ENCODE data around the gene GNGT2. TPM values are rescaled to one million over a fixed set of nuclear protein-coding genes. Genes with fewer than 3 reads are reported as not detected.
A peak's percentile ranks its signal among the peaks of the same experiment; 100 is the strongest.

Gene GNGT2
- polyA plus RNA-seq, 1 of the 3 experiments (the other 2 are of a cell fraction): 11.0 TPM

DNA sequence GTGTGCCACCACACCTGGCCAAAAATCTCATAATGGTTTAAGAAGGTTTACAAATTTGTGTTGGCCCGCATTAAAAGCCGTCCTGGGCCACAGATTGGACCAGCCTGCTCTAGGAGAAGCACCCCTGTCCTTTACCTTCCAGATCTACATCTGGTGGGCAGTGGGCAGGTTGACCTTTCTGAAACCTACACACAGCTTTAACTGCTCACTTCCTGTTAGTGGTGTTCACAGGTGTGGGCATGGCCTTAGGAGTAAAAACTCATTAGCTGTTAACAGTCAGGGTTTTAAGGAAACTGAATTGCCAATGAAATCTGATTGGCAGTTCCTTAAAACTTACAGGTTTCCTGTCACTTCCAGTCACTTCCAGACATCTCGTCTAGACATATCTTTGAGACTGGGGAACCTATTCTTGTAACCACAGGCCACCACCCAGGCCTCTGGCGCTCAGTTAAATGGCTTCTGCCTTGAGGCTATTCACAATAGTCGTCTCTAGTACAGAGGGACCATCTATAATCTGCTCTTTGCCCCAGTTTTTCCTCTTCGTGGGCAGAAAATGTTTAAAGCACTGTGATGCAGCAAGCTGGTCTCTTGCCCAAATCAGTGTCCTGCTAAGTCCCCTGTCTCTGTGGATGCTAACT lies 29.3 kb downstream of the GNGT2 start:
- Histone ChIP-seq H3K36me3 (replicated peaks in 1 of 2; ENCODE audit: control insufficient read depth in 1 of 2, insufficient read depth in 2 of 2, low read length in 1 of 2) (no peaks in the 10 kb centered on the region), H3K79me2 (ENCODE audit: insufficient read depth) (no peaks in the 10 kb centered on the region), H3K4me1 (ENCODE audit: control insufficient read depth in 1 of 2, insufficient read depth in 2 of 2, low read depth in 1 of 2, low read length in 1 of 2) (no peaks in the 10 kb centered on the region), H3K27ac (ENCODE audit: low read depth in 2 of 2, low read length in 1 of 2) (no peak overlapping the region), H4K20me1 (ENCODE audit: insufficient read depth) (no peaks in the 10 kb centered on the region), H2AFZ (ENCODE audit: low read depth) (no peak overlapping the region), H3K4me2 (no peak overlapping the region), H3K9me3 (peaks cover 9% of the 10 kb centered on the region; the same call in 1 of the 2 replicates), H3K4me3 (ENCODE audit: low read depth in 2 of 2, low read length in 1 of 2) (no peak overlapping the region), H3F3A (replicated peaks; ENCODE audit: insufficient read depth) (no peaks in the 10 kb centered on the region), H3K27me3 (ENCODE audit: insufficient read depth) (peaks cover 46% of the 10 kb centered on the region; the same call in 1 of the 2 replicates), H3K9ac (no peak overlapping the region), H3K9me2 (no peaks in the 10 kb centered on the region)
- TF ChIP-seq, protein P1, sequence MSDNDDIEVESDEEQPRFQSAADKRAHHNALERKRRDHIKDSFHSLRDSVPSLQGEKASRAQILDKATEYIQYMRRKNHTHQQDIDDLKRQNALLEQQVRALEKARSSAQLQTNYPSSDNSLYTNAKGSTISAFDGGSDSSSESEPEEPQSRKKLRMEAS (IDR thresholded peaks at IDR 0.05; ENCODE audit: low read depth): no peak
- TF ChIP-seq POLR2AphosphoS5 (IDR thresholded peaks at IDR 0.05; ENCODE audit: low read depth, low read length) (no peak), GATA2 (CRISPR knock-in tag; IDR thresholded peaks at IDR 0.05) (no peak)
- no peak for DNase-seq
- ChIA-PET POLR2A (no interaction called here), CTCF (interaction anchor here (0.7 to 7.3 kb wide), 17 partner anchors 8 to 112 kb away, joined by 3 to 100 read pairs (median 7); partner anchors contain the start of gene PHOSPHO1)
- 29% methylated on average over 6 of the region's 6 CpGs for WGBS (ENCODE audit: low lambda C conversion rate)

DNA sequence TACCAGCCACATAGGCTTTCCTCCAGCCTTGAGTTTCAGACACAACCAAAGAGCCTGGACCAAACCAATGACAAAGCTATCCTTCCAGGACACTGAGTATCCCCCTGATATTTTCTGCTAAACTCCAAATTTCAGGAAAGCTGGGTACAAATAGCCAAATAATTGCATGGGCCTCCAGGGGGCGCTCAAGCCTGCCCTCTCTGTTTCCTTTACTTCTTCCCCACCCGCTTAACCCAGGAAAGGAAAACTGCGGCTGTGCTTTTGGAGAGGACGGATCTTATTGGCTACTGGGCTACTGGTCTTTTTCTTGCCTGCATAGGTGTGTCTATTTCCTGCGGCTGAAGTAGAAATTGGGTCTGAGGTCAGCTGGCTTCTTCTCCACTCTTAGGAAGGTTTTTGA lies 30.1 kb downstream of the GNGT2 start:
- 6% methylated on average over 5 of the region's 5 CpGs for WGBS (ENCODE audit: low lambda C conversion rate)
- ChIA-PET POLR2A (no interaction called here), CTCF (interaction anchor here (0.6 to 7.3 kb wide), 26 partner anchors 9 to 502 kb away, joined by 3 to 100 read pairs (median 5); partner anchors contain the start of gene PHOSPHO1)
- Histone ChIP-seq H3K4me1 (ENCODE audit: control insufficient read depth in 1 of 2, insufficient read depth in 2 of 2, low read depth in 1 of 2, low read length in 1 of 2) (no peaks in the 10 kb centered on the region), H3K9ac (no peak overlapping the region), H2AFZ (ENCODE audit: low read depth) (no peak overlapping the region), H3K79me2 (ENCODE audit: insufficient read depth) (no peaks in the 10 kb centered on the region), H3K4me2 (no peak overlapping the region), H3F3A (replicated peaks; ENCODE audit: insufficient read depth) (no peaks in the 10 kb centered on the region), H3K4me3 (ENCODE audit: low read depth in 2 of 2, low read length in 1 of 2) (peak overlapping the region in 1 of 2 experiments; percentile 9; a peak in 1 of 4 replicates), H3K27ac (ENCODE audit: low read depth in 2 of 2, low read length in 1 of 2) (no peak overlapping the region), H3K36me3 (replicated peaks in 1 of 2; ENCODE audit: control insufficient read depth in 1 of 2, insufficient read depth in 2 of 2, low read length in 1 of 2) (no peaks in the 10 kb centered on the region), H3K9me3 (peaks cover 12% of the 10 kb centered on the region; the same call in 1 of the 2 replicates), H3K27me3 (ENCODE audit: insufficient read depth) (peaks cover 55% of the 10 kb centered on the region; the same call in 1 of the 2 replicates), H3K9me2 (no peaks in the 10 kb centered on the region), H4K20me1 (ENCODE audit: insufficient read depth) (no peaks in the 10 kb centered on the region)
- peak; percentile 78 for DNase-seq
- TF ChIP-seq MEF2A (IDR thresholded peaks at IDR 0.05; ENCODE audit: borderline replicate concordance, low read depth) (no peak), SMC3 (IDR thresholded peaks at IDR 0.05; ENCODE audit: low read depth, low read length) (peak; percentile 68), FOSL2 (IDR thresholded peaks at IDR 0.05; ENCODE audit: borderline replicate concordance, low read depth) (no peak), JUND (IDR thresholded peaks at IDR 0.05) (no peak), ELF1 (IDR thresholded peaks at IDR 0.05) (no peak), EZH2phosphoT487 (IDR thresholded peaks at IDR 0.05; ENCODE audit: borderline replicate concordance, low read depth) (no peak), GABPA (IDR thresholded peaks at IDR 0.05; ENCODE audit: low read depth) (peak; percentile 37; the same call in 1 of the 2 replicates), MXI1 (IDR thresholded peaks at IDR 0.05; ENCODE audit: low read depth, low read length) (no peak), RXRA (IDR thresholded peaks at IDR 0.05; ENCODE audit: borderline replicate concordance, low read depth) (no peak), FOXM1 (IDR thresholded peaks at IDR 0.05; ENCODE audit: low read depth) (no peak), RAD21 (IDR thresholded peaks at IDR 0.05; ENCODE audit: low read length) (peak; percentile 82), YY1 (IDR thresholded peaks at IDR 0.05; ENCODE audit: low read depth) (no peak), TEAD4 (IDR thresholded peaks at IDR 0.05; ENCODE audit: borderline replicate concordance, insufficient read depth) (no peak)
- TF ChIP-seq, protein P2, sequence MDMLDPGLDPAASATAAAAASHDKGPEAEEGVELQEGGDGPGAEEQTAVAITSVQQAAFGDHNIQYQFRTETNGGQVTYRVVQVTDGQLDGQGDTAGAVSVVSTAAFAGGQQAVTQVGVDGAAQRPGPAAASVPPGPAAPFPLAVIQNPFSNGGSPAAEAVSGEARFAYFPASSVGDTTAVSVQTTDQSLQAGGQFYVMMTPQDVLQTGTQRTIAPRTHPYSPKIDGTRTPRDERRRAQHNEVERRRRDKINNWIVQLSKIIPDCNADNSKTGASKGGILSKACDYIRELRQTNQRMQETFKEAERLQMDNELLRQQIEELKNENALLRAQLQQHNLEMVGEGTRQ (IDR thresholded peaks at IDR 0.05; ENCODE audit: borderline replicate concordance, low read depth, low read length): no peak
- TF ChIP-seq, protein P3, sequence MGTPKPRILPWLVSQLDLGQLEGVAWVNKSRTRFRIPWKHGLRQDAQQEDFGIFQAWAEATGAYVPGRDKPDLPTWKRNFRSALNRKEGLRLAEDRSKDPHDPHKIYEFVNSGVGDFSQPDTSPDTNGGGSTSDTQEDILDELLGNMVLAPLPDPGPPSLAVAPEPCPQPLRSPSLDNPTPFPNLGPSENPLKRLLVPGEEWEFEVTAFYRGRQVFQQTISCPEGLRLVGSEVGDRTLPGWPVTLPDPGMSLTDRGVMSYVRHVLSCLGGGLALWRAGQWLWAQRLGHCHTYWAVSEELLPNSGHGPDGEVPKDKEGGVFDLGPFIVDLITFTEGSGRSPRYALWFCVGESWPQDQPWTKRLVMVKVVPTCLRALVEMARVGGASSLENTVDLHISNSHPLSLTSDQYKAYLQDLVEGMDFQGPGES (IDR thresholded peaks at IDR 0.05; ENCODE audit: low read depth, low read length): no peak
- TF ChIP-seq, protein P4, sequence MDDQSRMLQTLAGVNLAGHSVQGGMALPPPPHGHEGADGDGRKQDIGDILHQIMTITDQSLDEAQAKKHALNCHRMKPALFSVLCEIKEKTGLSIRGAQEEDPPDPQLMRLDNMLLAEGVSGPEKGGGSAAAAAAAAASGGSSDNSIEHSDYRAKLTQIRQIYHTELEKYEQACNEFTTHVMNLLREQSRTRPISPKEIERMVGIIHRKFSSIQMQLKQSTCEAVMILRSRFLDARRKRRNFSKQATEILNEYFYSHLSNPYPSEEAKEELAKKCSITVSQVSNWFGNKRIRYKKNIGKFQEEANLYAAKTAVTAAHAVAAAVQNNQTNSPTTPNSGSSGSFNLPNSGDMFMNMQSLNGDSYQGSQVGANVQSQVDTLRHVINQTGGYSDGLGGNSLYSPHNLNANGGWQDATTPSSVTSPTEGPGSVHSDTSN (IDR thresholded peaks at IDR 0.05): no peak
- TF ChIP-seq, protein P5, sequence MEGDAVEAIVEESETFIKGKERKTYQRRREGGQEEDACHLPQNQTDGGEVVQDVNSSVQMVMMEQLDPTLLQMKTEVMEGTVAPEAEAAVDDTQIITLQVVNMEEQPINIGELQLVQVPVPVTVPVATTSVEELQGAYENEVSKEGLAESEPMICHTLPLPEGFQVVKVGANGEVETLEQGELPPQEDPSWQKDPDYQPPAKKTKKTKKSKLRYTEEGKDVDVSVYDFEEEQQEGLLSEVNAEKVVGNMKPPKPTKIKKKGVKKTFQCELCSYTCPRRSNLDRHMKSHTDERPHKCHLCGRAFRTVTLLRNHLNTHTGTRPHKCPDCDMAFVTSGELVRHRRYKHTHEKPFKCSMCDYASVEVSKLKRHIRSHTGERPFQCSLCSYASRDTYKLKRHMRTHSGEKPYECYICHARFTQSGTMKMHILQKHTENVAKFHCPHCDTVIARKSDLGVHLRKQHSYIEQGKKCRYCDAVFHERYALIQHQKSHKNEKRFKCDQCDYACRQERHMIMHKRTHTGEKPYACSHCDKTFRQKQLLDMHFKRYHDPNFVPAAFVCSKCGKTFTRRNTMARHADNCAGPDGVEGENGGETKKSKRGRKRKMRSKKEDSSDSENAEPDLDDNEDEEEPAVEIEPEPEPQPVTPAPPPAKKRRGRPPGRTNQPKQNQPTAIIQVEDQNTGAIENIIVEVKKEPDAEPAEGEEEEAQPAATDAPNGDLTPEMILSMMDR (IDR thresholded peaks at IDR 0.05): peak; percentile 97
- TF ChIP-seq, protein P6, sequence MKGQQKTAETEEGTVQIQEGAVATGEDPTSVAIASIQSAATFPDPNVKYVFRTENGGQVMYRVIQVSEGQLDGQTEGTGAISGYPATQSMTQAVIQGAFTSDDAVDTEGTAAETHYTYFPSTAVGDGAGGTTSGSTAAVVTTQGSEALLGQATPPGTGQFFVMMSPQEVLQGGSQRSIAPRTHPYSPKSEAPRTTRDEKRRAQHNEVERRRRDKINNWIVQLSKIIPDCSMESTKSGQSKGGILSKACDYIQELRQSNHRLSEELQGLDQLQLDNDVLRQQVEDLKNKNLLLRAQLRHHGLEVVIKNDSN (IDR thresholded peaks at IDR 0.05; ENCODE audit: borderline replicate concordance, low read depth): no peak

All from SK-N-SH (cell line).